NCI-H1105 (cell line): ENCODE data around the gene EEF1G.
"Not testable (repeated sequence)": the region's sequence is repeated elsewhere in the genome, so short reads cannot be mapped to it uniquely, and the experiment has no call there.

Source experiments
- DNase-seq: peaks from one replicate; lab custom pipeline; 2025; lab: John Stamatoyannopoulos, UW

The EEF1G gene

DNA sequence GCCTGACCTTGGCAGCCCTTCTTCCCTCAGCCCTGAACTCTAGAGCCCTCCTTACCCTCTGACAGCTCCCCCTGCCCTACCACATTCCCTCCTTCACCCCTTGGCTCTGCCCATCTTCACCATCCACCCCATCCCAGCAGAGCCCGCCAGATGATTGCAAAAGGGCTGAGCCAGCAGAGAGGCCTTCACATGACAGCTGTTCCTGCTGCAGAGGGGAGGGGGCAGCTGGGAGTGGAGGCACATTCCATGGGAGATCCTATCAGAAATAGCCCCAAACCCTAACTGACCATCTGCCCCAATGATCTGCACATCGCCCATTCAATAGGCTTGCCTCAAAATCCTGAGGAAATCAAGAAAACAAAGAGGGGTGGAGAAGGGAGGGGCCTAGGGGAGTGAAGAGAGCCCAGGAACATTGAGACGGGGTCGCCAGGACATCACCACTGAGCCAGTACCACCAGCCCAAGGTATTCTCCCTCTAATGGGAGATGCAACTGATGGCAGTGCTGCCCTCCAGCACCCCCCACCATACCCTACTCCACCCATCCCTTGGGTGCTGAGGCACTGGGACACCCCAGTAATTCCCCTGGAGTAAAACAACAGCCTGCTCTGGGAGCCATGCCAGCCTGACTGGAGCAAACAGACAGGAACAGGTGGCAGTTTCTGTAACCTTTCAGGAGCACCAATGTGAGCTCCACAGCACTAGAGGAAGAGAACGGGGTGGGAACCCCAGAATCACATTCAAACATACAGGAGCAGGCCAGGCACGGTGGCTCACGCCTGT lies 19.1 kb downstream of the EEF1G start:
- no peak for DNase-seq

DNA sequence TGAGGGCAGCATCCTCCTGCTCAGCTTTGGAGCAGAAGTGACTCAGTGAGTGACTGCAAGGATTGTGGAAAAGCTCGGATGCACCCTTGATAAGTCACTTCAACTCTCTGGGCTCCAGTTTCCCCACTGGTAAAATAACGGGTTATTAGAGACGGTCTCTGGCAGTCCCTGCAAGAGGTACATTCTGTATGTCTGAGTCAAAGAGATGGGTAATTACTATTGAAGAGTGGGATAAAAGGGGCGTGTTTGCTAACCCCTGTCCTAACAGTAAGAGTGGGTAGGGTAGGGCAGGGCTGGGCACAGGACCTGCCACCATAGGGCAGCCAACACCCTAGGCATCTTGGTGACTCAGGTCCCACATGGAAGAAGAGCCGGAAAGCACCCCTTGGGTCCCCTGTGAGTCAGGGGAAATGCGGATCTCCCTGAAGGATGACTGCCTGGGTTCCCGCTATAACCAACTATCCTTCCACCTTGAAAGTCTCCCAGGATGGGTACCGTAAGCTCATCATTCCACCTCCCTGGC lies 19.8 kb downstream of the EEF1G start:
- no peak for DNase-seq

DNA sequence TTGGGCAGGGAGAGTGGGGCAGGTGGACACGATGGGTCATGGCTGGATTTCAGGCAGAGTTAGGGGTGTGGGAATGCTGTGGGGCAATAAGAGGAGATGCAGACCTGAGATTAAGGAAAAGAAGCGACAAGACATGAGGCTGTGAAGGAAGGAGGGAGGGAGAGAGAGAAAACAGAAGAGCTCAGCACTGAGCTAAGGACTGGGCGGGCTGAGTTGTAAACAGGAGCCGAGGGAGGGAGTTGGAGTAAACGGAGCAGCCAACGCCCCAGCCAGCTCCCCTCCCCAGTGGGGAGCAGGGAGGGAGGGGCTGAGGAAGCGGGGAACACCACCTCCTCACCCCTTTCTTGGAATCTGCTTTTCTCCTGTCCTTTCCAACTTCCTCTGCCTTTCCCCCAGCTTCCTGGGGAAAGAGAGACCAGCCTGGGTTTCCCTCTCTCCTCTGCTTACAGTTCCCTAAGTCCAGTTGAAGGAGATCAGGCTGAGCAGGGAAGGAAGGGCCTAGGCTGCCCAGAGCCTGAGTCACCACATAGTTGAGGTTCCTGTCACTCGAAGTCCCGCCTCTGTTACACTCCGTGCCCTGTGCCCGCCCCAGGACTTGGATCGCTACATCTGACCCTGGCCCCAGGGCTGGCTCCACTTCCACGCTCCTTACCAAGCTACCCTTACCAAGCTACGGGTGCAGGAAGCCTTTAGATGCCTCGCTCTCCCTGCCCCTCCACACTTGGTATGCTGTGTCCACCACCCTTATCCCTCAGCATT lies 20.4 kb downstream of the EEF1G start:
- DNase-seq = no peak

DNA sequence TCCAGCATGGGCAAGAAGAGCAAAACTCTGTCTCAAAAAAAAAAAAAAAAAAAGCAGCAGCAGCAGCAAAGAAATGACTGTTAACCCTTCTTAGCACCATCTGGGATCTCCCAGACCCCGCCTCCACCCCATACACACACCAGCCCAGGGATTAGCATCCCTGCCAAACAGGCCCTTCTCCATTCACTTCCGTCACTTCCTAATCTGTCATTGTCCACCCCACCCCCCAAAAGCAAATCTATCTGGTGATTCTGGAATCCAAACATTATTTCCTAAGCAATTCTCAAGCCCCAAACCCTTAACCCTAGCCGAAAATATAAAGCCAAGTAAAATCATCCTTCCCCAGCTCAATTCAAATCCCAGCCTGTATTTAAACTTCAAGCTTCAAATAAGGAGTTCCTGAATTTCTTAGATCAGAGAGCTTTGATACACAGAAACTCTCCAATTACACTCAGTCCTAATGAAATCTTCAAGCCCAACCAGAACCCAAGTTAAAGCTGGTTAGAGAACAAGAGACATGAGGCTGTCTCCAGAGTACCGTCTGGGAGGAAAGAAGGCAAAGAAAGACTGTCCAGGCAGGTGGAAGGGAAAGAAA lies 21.1 kb downstream of the EEF1G start:
- DNase-seq = no peak

DNA sequence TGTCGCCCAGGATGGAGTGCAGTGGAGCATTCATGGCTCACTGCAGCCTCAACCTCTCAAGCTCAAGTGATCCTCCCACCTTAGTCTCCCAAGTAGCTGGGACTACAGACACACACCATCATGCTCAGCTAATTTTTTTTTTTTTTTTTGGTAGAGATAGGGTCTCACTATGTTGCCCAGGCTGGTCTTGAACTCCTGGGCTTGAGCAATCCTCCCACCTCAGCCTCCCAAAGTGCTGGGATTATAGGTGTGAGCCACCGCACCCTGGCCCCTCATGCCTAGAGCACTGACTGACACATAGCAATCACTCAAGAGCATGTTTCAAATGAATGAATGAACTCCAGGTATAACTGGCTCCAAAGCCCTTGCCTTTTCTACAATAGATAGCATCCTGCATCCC lies 23.2 kb downstream of the EEF1G start:
- not testable (repeated sequence) for DNase-seq

DNA sequence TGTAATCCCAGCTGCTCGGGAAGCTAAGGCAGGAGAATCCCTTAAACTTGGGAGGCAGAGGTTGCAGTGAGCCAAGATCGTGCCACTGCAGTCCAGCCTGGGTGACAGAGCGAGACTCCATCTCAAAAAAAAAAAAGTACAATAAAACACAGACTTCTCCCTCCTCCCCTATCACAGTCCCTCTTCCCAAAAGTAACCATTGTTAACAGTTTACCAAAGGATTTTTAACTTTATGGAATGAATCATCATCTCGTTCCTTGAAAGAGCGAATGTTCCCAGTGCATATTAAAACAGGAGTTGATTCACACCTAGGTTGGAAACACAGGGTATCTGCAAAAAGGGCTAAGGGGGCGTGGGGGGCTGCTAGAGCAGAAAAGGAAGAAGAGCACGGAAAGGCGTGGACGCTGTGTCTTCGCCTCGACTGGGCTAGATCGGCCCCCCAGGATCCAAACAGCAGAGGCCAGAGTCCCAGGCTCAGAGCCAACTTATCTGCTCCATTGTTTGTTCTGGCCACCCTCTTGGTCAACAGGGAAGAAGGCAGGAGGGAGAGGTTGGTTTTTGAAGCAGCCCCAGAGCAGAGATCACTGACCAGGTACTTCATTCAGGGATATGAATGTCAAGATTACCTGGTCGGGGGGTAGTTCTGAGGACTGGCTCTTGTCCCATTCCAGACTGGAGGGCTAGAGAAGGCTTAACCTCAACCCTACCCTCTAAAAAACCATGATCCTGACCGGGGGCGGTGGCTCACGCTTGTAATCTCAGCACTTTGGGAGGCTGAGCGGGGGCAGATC lies 25.0 kb downstream of the EEF1G start:
- no peak for DNase-seq

DNA sequence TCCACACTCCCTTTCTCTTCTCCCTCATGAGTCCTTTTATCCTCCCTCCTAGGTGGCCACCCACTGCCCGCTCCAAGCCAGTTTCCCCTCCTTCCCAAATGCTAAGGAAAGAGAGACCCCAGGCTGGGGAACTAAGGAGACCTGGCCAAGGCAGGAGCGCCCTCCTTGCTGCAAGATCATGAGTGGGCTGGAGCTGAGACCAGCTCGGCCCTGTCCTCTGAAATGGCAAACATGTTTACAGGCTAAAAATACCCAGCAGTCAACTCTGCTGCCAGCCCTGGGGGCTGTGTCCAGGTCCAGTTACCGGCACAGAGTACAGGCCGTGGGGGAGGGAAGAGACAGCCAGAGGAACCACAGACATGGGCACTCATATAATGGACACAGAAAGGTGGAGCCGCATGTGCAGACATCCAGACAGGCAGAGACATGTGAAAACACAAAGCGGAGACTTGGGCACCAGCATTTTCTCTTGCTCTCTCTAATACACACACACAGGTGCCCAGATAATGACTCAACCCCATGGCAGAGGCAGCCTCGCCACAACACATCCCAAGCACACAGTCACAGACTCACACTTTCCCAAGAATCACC lies 25.9 kb downstream of the EEF1G start:
- no peak for DNase-seq

DNA sequence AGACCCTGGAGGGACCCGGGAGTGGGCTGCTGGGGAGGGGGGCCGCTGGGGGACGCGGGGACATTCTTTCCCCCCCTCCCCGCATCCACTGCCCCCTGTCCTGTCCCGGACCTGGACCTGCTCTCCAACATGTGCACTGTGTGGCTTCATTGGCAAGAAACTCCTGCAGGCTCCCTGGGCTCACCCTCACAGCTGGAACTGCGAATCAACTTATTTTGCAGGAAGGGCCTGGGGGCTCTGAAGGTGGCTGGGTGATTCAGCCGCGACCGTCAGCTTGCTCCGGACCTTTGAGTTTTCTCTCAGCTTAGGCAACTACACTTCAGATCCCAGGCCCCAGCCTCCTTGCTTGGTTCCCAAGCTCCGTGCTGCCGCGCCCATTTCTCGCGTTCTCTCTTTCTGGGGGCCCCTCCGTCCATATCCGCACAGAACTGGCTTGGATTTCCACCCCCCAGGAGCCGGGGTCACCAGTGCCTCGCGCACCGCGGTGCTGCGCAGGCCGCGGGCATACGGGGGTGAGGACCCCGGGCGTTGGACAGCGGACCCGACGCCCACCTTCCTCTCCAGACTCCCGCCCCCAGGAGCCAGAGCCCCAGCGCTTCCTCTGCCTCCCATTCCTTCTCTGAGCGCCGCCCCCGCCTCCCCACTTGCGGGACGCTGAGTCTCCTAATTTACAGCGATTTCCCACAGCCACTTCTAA lies 26.6 kb downstream of the EEF1G start:
- DNase-seq = no peak

DNA sequence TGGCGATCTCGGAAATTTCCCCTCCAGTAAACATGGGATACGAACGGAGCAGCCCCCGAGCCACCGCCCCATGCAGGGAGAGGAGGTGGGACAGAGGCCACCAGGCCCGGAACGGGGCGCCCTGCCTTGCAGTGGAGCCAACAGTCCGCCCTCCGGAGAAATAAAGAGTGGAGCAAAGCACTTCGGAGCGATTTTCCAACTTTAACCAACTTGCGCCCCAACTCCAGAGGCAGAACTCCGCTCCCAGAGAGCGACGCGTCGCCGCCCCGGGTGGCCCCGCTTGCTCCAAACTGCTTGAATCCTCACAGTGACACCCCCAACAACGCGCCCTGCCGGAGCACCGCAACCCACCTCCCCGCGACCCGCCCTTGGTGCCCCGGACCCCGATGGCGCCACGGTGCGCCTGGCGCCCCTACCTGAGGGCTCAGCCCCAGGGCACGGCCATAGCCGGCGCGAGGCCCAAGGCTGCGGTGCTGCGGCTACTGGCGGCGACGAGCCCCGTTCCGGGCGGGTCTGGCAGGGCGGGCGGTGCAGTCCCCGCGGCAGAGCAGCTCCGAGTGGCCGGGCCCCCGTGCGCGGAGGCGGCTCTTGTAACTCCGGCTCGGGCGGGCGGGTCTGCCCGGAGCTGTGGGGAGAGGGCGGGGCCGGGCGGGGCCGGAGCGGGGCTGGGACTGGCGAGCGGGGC lies 27.3 kb downstream of the EEF1G start, which contains the start of gene AHNAK:
AHNAK (minus strand) TSS at position 563 of the 685 bp plus-strand sequence. CDS start 10,708 bp downstream, outside the sequence.
- no peak for DNase-seq

DNA sequence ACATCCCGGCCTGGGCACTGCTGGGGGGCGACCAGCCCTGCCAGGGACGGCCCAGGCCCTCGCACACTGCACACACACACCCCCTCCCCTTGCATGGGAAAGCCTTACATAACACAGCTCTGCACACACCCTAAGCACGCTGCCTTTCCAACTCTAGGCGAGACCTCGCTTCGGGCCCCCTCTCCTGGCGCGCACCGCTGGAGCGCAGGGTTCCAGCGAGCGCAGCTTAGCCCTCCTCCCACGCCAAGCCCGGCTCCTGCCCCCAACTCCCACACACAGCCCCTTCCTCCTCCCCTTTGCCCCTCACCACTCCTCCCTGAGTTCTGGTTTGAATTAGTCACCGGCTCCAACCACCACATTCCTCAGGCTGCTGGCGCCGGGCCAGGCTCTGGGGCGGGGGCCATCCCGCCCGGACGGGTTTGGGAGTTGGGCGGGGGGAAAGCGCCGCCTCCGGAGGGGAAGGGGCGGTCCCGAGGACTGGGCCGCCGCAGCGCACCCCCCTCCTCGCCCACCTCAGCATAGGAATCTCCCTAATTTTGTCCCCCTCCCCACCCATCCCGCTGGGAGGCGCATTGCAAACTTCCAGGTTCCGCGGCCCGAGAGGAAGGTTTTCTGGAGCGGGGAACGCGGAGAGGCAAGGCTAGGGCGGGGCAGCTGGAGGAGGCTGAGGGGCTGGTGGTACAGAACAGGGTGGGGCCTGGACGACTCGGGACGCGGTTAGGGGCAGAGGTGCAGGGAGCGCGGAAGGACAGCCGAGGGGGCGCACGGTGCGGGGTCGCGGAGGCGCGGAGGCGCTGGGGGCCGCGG lies 28.1 kb downstream of the EEF1G start:
- DNase-seq = no peak

DNA sequence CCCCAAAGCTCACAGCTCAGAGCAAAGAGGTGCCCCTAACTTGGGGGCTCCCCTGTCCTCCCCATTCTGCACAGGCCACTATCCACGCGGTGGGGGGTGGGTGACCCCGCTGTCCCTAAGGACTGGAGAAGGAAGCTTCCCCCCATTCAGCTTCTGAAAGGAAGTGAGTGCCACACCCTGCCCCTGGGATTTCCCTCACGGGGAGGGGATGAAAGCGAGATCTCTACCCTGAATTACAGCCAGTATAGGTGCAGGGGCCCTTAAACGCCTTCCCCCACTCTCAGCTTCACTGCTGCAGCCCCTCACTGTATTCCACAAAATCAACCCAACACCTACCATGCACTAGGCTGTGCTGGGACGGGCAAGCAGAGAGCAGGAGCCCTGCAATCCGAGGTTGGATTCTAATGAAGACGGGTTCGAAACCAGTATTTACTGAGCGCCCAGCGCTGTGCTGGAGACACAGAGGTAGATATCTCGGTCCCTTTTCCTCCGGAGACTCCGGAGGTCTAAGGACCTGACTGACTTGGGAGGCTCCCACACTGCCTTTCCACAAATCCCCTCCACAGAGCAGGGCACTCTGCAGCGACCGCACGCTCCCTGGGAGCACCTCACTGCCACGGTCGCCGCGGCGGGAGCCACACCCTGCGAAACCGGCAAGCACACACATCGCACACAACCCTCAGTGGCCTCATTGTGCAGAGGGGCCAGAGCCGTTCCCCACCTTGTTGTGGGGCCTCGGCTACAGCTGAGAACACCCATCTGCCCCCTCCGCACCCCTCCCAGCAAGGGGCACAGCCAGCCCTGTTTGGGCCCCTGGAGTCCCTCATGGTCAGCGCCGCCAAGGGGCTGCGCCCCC lies 28.9 kb downstream of the EEF1G start:
- no peak for DNase-seq

DNA sequence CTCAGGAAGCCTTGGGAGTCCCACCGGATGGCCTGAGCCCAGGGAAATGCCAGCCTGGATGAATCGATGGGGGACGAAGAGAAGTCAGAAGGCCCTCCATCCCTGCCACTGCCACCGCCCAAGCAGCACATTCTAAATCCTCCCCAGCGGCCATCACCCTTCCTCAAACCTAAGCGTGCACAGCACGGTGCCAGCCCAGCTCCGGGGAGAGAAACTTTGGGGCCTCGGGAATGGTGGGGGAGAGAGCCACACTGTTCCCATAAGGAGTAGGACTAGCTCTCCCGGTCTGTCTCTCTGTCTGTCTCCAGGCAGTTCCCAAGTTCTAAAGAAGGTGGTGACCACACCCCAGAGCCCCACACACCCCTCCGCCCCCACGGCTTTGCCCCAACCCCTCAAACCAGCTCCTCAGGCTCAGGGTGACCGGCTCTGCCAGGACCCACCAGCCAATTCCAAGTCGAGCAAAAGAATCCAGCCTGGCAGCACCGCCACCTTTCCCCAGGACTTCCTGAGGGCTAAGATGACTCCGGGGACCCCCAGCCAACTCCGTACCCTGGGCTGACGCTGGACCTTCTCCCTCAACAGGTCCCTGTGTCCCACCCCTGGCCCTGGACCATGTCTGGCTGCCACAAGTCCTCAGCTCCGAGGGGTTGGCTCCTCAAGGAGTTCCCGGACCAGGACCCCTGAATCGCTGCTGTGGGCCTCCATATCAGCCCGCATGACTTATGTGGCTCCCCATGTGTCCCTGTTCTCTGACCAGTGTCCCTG lies 29.8 kb downstream of the EEF1G start:
- no peak for DNase-seq

DNA sequence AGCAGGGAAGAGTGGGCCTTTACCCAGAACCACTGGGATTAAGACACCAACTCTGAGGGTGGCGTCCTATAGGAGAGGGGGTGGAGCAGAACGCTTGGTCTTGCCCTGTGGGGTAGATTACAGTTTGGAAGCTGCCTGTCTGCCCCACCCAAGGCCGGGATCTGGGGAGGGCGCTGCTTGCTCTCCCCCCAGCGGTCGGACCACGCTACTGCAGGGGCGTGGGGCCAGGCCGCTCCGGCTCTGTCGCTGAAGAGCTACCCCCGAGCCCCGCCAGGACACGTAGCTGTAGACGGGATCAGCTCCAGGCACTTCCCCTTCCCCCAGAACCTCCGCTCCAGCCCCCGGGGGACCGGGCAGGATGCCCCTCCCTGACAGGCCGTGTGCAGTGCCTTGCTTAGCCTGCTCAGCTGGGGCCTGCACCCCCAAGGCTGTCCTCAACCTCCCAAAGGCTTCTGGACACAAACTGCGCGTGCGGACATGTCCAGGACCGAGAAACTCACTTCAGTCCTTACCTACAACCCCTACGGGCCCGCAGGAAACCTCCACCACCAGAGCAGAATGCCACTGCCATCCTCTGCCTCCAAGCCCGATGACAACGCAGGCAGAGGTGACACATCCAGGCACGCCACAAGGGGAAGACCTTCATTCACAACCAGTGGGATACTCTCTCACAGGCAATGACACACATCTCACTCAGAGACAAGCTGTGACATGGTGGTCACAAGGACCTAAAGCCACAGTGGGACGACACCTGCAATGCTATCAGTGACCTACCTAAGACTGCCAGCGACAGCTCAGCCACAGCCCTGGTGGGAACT lies 30.7 kb downstream of the EEF1G start:
- no peak for DNase-seq

DNA sequence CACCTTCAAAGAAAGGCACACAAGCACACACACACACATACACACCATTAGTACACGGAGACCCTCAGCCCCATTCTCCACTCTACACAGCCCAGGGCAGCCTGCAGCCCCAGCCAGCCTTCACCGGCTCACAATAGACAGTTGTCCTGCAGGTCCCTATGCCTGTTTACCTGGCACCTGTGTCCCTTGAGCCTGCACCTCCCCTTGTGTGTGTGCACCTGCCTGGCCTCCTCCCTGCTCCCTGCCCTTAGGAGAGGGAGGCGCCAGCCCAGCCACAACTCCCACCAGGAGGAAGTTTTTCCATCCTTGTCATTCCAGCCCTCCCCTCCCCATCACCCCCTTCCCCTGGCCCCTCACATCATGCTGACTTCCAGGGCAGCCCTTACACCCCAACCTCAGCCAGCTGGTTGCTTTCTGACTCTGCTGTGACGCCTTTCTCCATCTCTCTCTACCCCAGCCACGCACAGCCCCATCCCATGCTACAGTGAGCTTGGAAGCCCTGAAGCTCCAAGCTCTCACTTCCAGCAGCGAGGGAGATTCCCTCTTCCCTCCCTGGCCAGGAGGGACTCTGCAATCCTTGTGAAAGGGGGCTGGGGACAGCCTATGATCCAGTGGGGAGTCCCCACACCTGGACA lies 31.5 kb downstream of the EEF1G start:
- DNase-seq = no peak

DNA sequence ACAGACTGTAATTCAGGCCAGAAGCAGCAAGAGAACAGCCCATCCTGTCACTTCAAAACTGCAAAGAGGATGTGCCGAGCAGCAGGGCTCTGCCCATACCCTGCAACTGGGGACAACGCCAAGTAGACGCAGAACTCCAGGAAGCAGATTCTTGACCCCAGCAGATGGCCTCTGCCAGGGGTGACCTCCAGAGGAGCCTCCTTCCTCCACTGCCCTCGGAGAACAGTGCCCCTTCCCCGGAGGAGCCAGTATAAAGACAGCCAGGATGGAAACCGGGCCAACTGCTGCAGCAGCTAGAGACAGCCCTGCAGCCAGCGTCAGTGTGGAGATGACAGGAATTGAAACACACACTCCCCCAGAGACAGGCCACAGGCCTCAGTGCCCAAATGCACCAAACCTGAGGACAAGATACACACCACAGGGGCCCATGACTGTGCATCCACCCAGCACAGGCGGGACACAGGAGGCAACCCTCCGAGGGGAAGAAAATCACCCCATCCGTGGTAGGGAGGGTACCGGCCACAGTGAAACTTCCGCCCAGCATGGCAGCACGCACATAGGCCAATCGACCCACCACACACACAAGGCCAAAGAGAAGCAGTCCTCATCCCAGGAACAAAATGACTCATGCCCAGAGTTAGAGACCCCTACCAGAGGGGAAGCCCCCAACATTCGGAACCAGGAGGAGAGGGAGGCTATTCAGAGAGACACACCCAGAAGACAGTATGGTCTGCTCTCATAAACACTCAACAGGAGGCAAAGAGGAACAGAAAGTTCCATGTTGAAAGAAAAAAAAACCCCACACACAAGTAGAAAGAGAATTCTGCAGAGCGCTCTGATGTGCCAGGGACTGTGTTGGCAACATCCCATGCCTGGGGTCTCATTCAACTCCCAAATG lies 32.6 kb downstream of the EEF1G start:
- DNase-seq = no peak
